Vagina (tissue), 2 donors: ENCODE measurements around the gene TRIM7.

Experiments used
- POLR2A ChIP-seq, 2 donors: fragments of 450-650 bp; IDR thresholded peaks; one replicate each; pipeline ENCODE4 v1.6.1; 2017; ENCODE audit warnings: antibody characterized with exemption in 2 of 2, mild to moderate bottlenecking in 2 of 2, moderate library complexity in 2 of 2
- POLR2AphosphoS5 ChIP-seq, 2 donors: sonication (generic); formaldehyde crosslinking; IDR thresholded peaks; one replicate each; pipeline ENCODE4 v1.9.0; 2017; ENCODE audit warnings: antibody characterized with exemption in 2 of 2, mild to moderate bottlenecking in 2 of 2, low read depth in 1 of 2; ENCODE audit not compliant: insufficient read depth in 1 of 2
- TF ChIP-seq, protein P1 (sequence below), 3 experiments: fragments of 450-650 bp in 2 of 3; fragments of 200-600 bp in 1 of 3; sonication (generic) in 1 of 3; IDR thresholded peaks; one replicate each; pipeline ENCODE4 v1.5.1; 2017 to 2019; ENCODE audit warnings: antibody characterized with exemption in 3 of 3, mild to moderate bottlenecking in 2 of 3, moderate library complexity in 2 of 3

DNA sequence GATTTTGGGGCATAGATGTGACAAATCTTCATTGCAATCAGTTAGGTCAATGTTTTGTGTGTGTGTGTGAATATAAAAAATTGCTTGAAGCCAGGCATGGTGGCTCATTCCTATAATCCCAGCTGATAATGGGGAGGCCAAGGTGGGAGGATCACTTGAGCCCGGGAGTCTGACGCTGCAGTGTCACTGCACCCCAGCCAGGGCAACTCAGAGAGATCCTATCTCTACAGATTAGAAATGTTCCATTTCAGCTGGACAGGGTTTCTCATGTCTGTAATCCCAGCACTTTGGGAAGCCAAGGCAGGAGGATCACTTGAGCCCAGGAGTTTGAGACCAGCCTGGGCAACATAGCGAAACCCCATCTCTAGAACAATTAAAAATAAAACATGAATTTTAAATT, 46.1 kb downstream of the TRIM7 start:
- TF ChIP-seq, protein P1, sequence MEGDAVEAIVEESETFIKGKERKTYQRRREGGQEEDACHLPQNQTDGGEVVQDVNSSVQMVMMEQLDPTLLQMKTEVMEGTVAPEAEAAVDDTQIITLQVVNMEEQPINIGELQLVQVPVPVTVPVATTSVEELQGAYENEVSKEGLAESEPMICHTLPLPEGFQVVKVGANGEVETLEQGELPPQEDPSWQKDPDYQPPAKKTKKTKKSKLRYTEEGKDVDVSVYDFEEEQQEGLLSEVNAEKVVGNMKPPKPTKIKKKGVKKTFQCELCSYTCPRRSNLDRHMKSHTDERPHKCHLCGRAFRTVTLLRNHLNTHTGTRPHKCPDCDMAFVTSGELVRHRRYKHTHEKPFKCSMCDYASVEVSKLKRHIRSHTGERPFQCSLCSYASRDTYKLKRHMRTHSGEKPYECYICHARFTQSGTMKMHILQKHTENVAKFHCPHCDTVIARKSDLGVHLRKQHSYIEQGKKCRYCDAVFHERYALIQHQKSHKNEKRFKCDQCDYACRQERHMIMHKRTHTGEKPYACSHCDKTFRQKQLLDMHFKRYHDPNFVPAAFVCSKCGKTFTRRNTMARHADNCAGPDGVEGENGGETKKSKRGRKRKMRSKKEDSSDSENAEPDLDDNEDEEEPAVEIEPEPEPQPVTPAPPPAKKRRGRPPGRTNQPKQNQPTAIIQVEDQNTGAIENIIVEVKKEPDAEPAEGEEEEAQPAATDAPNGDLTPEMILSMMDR (IDR thresholded peaks at IDR 0.05) = no peak
- no peak for TF ChIP-seq POLR2A (IDR thresholded peaks at IDR 0.05)
- no peak for TF ChIP-seq POLR2AphosphoS5 (IDR thresholded peaks at IDR 0.05; ENCODE audit: insufficient read depth in 1 of 2, low read depth in 1 of 2)
